OCI-LY1 (cell line): ENCODE results near the gene STYXL1.
"Not testable (repeated sequence)": the region's sequence is repeated elsewhere in the genome, so short reads cannot be mapped to it uniquely, and the experiment has no call there.

Experiments used
- H2AFZ ChIP-seq: fragments of 200-600 bp; sonication (generic), shearing (Covaris generic); 2 replicates; pipeline ENCODE4 v1.6.0; 2014; ENCODE audit warnings: antibody characterized with exemption, mild to moderate bottlenecking, low read length
- H3F3A ChIP-seq: fragments of 200-600 bp; sonication (generic), shearing (Covaris generic); 2 replicates; pipeline ENCODE4 v1.6.0; 2014; ENCODE audit warnings: mild to moderate bottlenecking, antibody characterized with exemption, low read length, moderate library complexity; ENCODE audit not compliant: insufficient read depth
- H3K27ac ChIP-seq: fragments of 200-600 bp; sonication (generic); 2 replicates; pipeline ENCODE4 v1.5.1; 2014; ENCODE audit warnings: low read length, mixed run types, mild to moderate bottlenecking, low read depth; ENCODE audit not compliant: poor library complexity, severe bottlenecking
- H3K27me3 ChIP-seq: fragments of 200-600 bp; sonication (generic); 2 replicates; pipeline ENCODE4 v1.6.0; 2014; ENCODE audit warnings: antibody characterized with exemption, mild to moderate bottlenecking, low read length, moderate library complexity; ENCODE audit not compliant: insufficient read depth
- H3K36me3 ChIP-seq: fragments of 200-600 bp; sonication (generic); 2 replicates; pipeline ENCODE4 v1.6.1; 2014; ENCODE audit warnings: mild to moderate bottlenecking, antibody characterized with exemption, low read length, moderate library complexity, mixed read lengths; ENCODE audit not compliant: insufficient read depth
- H3K4me1 ChIP-seq: fragments of 200-600 bp; sonication (generic); 2 replicates; pipeline ENCODE4 v1.5.1; 2014; ENCODE audit warnings: mild to moderate bottlenecking, low read length, moderate library complexity; ENCODE audit not compliant: insufficient read depth, severe bottlenecking
- H3K4me2 ChIP-seq: fragments of 200-600 bp; sonication (generic), shearing (Covaris generic); 2 replicates; pipeline ENCODE4 v1.6.1; 2014; ENCODE audit warnings: low read length
- H3K4me3 ChIP-seq: fragments of 200-600 bp; sonication (generic); 2 replicates; pipeline ENCODE4 v1.5.1; 2014; ENCODE audit warnings: low read length, low read depth, mild to moderate bottlenecking, mixed read lengths; ENCODE audit not compliant: poor library complexity, severe bottlenecking
- H3K79me2 ChIP-seq: fragments of 200-600 bp; shearing (Covaris generic); 2 replicates; pipeline ENCODE4 v1.6.1; 2016; ENCODE audit warnings: mixed run types, low read length, mixed read lengths; ENCODE audit not compliant: insufficient read depth
- H3K9ac ChIP-seq: fragments of 200-600 bp; sonication (generic), shearing (Covaris generic); 2 replicates; pipeline ENCODE4 v1.6.1; 2014; ENCODE audit warnings: mild to moderate bottlenecking, low read length, mixed read lengths
- H3K9me2 ChIP-seq: fragments of 200-600 bp; sonication (generic), shearing (Covaris generic); 2 replicates; pipeline ENCODE4 v1.6.1; 2014; ENCODE audit warnings: low read depth, mild to moderate bottlenecking, low read length, mixed read lengths
- H3K9me3 ChIP-seq: fragments of 200-600 bp; shearing (Covaris generic); 2 replicates; pipeline ENCODE4 v1.6.1; 2014; ENCODE audit warnings: low read length, mixed read lengths
- H4K20me1 ChIP-seq: fragments of 200-600 bp; sonication (generic), shearing (Covaris generic); 2 replicates; pipeline ENCODE4 v1.6.0; 2016; ENCODE audit warnings: mild to moderate bottlenecking, low read length; ENCODE audit not compliant: insufficient read depth
- EZH2 ChIP-seq: fragments of 200-600 bp; sonication (generic), shearing (Covaris generic); IDR thresholded peaks from 2 replicates; pipeline ENCODE4 v1.8.0; 2017; ENCODE audit warnings: borderline replicate concordance, mixed run types, mild to moderate bottlenecking, antibody characterized with exemption, low read length, moderate library complexity, mixed read lengths
- TF ChIP-seq, protein P1 (sequence below): fragments of 200-600 bp; sonication (generic), shearing (Covaris generic); IDR thresholded peaks from 2 replicates; pipeline ENCODE4 v1.5.1; 2017; ENCODE audit warnings: mild to moderate bottlenecking, antibody characterized with exemption, low read length, moderate library complexity, mixed read lengths

The STYXL1 gene

DNA sequence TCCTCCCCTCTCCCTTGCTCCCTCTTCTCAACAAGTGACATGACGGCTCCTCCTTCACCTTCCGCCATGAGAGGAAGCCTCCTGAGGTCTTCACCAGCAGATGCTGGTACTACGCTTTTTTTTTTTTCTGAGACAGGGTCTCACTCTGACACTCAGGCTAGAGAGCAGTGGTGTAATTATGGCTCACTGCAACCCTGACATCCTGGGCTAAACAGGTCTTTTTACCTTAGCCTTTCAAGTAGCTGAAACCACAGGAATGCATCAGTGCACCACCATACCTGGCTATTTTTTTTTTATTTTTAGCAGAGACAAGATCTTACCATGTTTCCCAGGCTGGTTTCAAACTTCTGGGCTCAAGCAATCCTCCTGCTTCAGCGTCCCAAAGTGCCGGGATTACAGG, 43.7 kb upstream of the STYXL1 start:
- H4K20me1 ChIP-seq = no peaks in the 10 kb centered on the region
- TF ChIP-seq, protein P1, sequence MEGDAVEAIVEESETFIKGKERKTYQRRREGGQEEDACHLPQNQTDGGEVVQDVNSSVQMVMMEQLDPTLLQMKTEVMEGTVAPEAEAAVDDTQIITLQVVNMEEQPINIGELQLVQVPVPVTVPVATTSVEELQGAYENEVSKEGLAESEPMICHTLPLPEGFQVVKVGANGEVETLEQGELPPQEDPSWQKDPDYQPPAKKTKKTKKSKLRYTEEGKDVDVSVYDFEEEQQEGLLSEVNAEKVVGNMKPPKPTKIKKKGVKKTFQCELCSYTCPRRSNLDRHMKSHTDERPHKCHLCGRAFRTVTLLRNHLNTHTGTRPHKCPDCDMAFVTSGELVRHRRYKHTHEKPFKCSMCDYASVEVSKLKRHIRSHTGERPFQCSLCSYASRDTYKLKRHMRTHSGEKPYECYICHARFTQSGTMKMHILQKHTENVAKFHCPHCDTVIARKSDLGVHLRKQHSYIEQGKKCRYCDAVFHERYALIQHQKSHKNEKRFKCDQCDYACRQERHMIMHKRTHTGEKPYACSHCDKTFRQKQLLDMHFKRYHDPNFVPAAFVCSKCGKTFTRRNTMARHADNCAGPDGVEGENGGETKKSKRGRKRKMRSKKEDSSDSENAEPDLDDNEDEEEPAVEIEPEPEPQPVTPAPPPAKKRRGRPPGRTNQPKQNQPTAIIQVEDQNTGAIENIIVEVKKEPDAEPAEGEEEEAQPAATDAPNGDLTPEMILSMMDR = no peak
- TF ChIP-seq EZH2 = no peak
- no peak overlapping the region for H3K4me2 ChIP-seq
- H3K9me2 ChIP-seq = no peaks in the 10 kb centered on the region
- H3K36me3 ChIP-seq = no peaks in the 10 kb centered on the region
- H3K4me3 ChIP-seq = no peak overlapping the region
- H3F3A ChIP-seq = no peaks in the 10 kb centered on the region
- no peaks in the 10 kb centered on the region for H3K9me3 ChIP-seq
- H2AFZ ChIP-seq = no peak overlapping the region
- peaks cover 17% of the 10 kb centered on the region for H3K27me3 ChIP-seq
- no peak overlapping the region for H3K27ac ChIP-seq
- H3K9ac ChIP-seq = no peak overlapping the region
- H3K4me1 ChIP-seq = no peaks in the 10 kb centered on the region
- H3K79me2 ChIP-seq = no peaks in the 10 kb centered on the region

DNA sequence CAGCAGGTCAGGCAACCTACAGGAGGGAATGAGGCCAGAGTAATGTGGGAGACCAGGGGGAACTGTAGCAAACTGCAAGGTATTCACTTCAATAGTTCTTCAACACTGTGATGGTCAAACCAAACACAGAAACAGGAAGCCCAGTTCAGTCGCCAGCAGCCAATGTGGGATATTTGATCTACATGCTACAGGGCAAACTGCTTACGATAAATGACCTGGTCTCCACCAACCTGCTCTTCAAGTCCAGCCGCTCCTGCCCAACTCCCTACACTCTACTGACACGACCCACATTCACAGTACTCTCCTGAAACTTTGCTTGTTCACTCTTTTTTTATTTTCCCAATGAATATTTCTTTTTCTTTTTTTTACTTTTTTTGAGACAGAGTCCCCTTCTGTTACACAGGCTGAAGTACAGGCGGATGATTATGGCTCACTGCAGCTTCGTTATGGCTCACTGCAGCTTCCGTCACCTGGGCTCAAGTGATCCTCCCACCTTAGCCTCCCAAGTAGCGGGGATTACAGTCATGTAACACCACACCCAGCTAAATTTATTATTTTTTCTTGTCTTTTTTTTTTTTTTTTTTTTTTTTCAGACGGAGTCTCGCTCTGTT, 42.2 kb upstream of the STYXL1 start:
- Histone ChIP-seq H2AFZ (no peak overlapping the region), H3K9me2 (no peaks in the 10 kb centered on the region), H3K9me3 (no peaks in the 10 kb centered on the region), H3K4me2 (no peak overlapping the region), H3K4me3 (no peak overlapping the region), H3F3A (no peaks in the 10 kb centered on the region), H4K20me1 (no peaks in the 10 kb centered on the region), H3K4me1 (no peaks in the 10 kb centered on the region), H3K36me3 (no peaks in the 10 kb centered on the region), H3K27ac (no peak overlapping the region), H3K27me3 (peaks cover 7% of the 10 kb centered on the region; the same call in 1 of the 2 replicates), H3K9ac (no peak overlapping the region), H3K79me2 (no peaks in the 10 kb centered on the region)
- TF ChIP-seq, protein P1 = no peak
- no peak for TF ChIP-seq EZH2

DNA sequence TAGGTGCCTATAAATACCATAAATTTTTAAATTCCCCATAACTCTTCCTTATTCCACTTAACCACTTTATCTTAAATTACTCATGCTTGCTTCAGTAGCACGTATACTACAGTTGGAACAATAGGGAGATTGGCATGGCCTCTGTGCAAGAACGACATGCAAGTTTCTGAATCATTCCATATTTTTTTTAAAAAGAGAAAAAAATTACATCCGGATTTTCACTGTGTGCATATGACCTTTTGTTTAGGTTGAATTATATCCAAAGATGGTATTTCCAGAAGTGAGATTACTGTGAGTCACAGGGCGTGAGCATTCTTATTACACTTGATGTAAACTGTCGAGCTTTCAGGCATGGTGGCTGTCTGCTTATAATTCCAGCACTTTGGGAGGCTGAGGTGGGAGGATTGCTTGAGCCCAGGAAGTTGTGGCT, 39.6 kb upstream of the STYXL1 start:
- not testable (repeated sequence) for H3K27me3 ChIP-seq, H4K20me1 ChIP-seq, H3K4me2 ChIP-seq, H3K79me2 ChIP-seq, H3K4me1 ChIP-seq, H3K9me2 ChIP-seq, H3K4me3 ChIP-seq, H3K36me3 ChIP-seq, H3K27ac ChIP-seq, H3F3A ChIP-seq, H3K9ac ChIP-seq, H3K9me3 ChIP-seq, H2AFZ ChIP-seq

DNA sequence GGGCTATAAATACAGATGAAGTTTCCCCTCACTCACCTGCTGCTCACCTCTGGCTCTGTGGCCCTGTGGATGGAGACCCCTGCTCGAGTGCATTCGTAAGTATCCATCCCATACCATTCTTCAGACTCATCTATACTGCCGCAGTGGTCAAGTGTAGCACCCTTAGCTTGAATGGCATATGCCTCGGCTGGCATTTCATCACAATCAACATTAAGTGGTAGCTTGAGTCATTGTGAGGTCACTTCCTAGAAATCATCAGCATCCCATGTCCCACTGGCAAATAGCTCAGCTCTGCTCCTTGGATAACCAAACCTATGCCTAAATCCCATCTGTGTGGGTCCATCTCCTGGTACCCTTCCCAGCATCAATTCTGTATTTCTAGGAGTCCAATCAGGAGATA, 38.3 kb upstream of the STYXL1 start:
- no peaks in the 10 kb centered on the region for H3F3A ChIP-seq

DNA sequence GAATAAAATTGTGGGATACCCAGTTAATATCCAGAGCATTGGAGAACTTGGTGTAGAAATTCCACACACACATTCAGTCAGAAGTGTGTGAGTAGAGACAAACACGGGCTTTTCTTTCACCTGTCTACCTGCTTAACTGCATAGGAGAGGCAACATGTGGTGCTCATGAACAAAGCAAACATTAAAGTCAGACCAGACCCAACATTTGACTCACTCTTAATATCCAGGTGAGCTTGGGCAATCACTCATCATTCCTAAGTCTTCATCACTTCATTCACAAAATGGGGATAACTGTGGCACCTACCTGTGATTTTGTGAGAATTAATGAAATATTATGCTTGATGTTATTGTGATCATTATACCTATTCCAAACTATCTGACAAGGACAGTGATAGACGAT, 36.3 kb upstream of the STYXL1 start:
- H3K4me3 ChIP-seq, H3K27me3 ChIP-seq, H4K20me1 ChIP-seq, H3K9me2 ChIP-seq, H3K9me3 ChIP-seq, H3K4me1 ChIP-seq, H3K9ac ChIP-seq, H3K4me2 ChIP-seq, H3F3A ChIP-seq, H3K36me3 ChIP-seq, H3K79me2 ChIP-seq, H2AFZ ChIP-seq, H3K27ac ChIP-seq: not testable (repeated sequence)

More for the DNA sequence above, 38.3 kb upstream of the STYXL1 start:
- Histone ChIP-seq H3K79me2 (no peaks in the 10 kb centered on the region), H3K27ac (no peak overlapping the region), H3K9me3 (no peaks in the 10 kb centered on the region), H3K4me3 (no peak overlapping the region), H3K4me1 (no peaks in the 10 kb centered on the region), H2AFZ (no peak overlapping the region), H3K9me2 (no peaks in the 10 kb centered on the region), H3K9ac (no peak overlapping the region), H3K36me3 (no peaks in the 10 kb centered on the region), H3K27me3 (no peaks in the 10 kb centered on the region), H4K20me1 (no peaks in the 10 kb centered on the region), H3K4me2 (no peak overlapping the region)
- TF ChIP-seq, protein P1 = no peak
- no peak for TF ChIP-seq EZH2
